CD14-positive monocyte (primary cell): Measurements from ENCODE around the gene REXO5. TPM values are rescaled to one million over a fixed set of nuclear protein-coding genes. Genes with fewer than 3 reads are reported as not detected.

Source experiments
- DNase-seq, 3 donors: peaks; one replicate each; pipeline ENCODE4 v3.0.0-alpha.2; 2011 to 2022
- H2AFZ ChIP-seq: 2 replicates; pipeline ENCODE4 v1.6.0; 2012; ENCODE audit warnings: mild to moderate bottlenecking, low read depth, low read length, inconsistent platforms; ENCODE audit not compliant: insufficient read depth, poor library complexity, severe bottlenecking
- H3K27ac ChIP-seq, 2 donors: 1 replicate in 1 of 2; 2 replicates in 1 of 2; pipeline ENCODE4 v1.5.1; 2012 to 2013; ENCODE audit warnings: low read length in 2 of 2, control low read depth in 1 of 2, inconsistent platforms in 1 of 2, low read depth in 1 of 2, mild to moderate bottlenecking in 1 of 2
- H3K27me3 ChIP-seq, 2 donors: one replicate each; pipeline versions ENCODE4 v1.6.0 to v1.6.1; 2011 to 2013; ENCODE audit warnings: low read length in 2 of 2; ENCODE audit not compliant: control insufficient read depth in 2 of 2, insufficient read depth in 2 of 2
- H3K36me3 ChIP-seq, 2 donors: replicated peaks in 1 of 2; 1 replicate in 1 of 2; 2 replicates in 1 of 2; pipeline versions ENCODE4 v1.5.1 to v1.6.1; 2012 to 2013; ENCODE audit warnings: low read length in 2 of 2, control low read depth in 1 of 2, inconsistent platforms in 1 of 2, mild to moderate bottlenecking in 1 of 2; ENCODE audit not compliant: insufficient read depth in 2 of 2, control insufficient read depth in 1 of 2
- H3K4me1 ChIP-seq, 2 donors: 1 replicate in 1 of 2; 2 replicates in 1 of 2; pipeline versions ENCODE4 v1.5.1 to v1.6.1; 2012 to 2013; ENCODE audit warnings: low read length in 2 of 2, control low read depth in 1 of 2, inconsistent platforms in 1 of 2, mild to moderate bottlenecking in 1 of 2, moderate library complexity in 1 of 2; ENCODE audit not compliant: insufficient read depth in 2 of 2, control insufficient read depth in 1 of 2
- H3K4me2 ChIP-seq: replicated peaks from 2 replicates; pipeline ENCODE3; 2012; ENCODE audit warnings: low read length, moderate library complexity, mild to moderate bottlenecking; ENCODE audit not compliant: poor library complexity, severe bottlenecking; ENCODE audit errors: extremely low read depth
- H3K4me3 ChIP-seq, 3 experiments: fragments of 200-600 bp in 1 of 3; sonication (generic) in 1 of 3; replicated peaks in 1 of 3; 1 replicate in 2 of 3; 2 replicates in 1 of 3; pipeline ENCODE4 v1.5.1; 2011 to 2013; ENCODE audit warnings: low read length in 3 of 3, mild to moderate bottlenecking in 3 of 3, control low read depth in 2 of 3, low read depth in 2 of 3, inconsistent platforms in 1 of 3, moderate library complexity in 1 of 3
- H3K79me2 ChIP-seq: 2 replicates; pipeline ENCODE4 v1.6.0; 2012; ENCODE audit warnings: mild to moderate bottlenecking, control low read depth, inconsistent platforms, low read length, moderate library complexity; ENCODE audit not compliant: insufficient read depth
- H3K9ac ChIP-seq: 2 replicates; pipeline ENCODE4 v1.6.0; 2017; ENCODE audit warnings: low read length, mild to moderate bottlenecking; ENCODE audit not compliant: insufficient read depth, poor library complexity, severe bottlenecking
- H3K9me3 ChIP-seq, 2 donors: replicated peaks in 1 of 2; 1 replicate in 1 of 2; 2 replicates in 1 of 2; pipeline versions ENCODE4 v1.5.1 to v1.6.1; 2012 to 2013; ENCODE audit warnings: low read length in 2 of 2, control low read depth in 1 of 2; ENCODE audit not compliant: control insufficient read depth in 1 of 2, insufficient read depth in 1 of 2
- H4K20me1 ChIP-seq: 2 replicates; pipeline ENCODE4 v1.6.0; 2012; ENCODE audit warnings: mild to moderate bottlenecking, low read length, control low read depth, moderate library complexity; ENCODE audit not compliant: insufficient read depth
- H3K27ac Mint-ChIP-seq, 7 donors: one replicate each; pipeline ENCODE4 v1.8.0; 2020; ENCODE audit warnings: mild to moderate bottlenecking in 7 of 7, mixed read lengths in 7 of 7, moderate library complexity in 6 of 7, inconsistent platforms in 2 of 7
- H3K27me3 Mint-ChIP-seq, 3 donors: one replicate each; pipeline ENCODE4 v1.8.0; 2021 to 2022; ENCODE audit warnings: low read depth in 3 of 3, mild to moderate bottlenecking in 3 of 3, mixed read lengths in 3 of 3, moderate library complexity in 3 of 3, inconsistent platforms in 1 of 3
- H3K36me3 Mint-ChIP-seq, 2 donors: one replicate each; pipeline ENCODE4 v1.8.0; 2020; ENCODE audit warnings: mixed read lengths in 2 of 2, inconsistent platforms in 1 of 2, mild to moderate bottlenecking in 1 of 2
- H3K4me1 Mint-ChIP-seq: one replicate; pipeline ENCODE4 v1.8.0; 2020; ENCODE audit warnings: mild to moderate bottlenecking, mixed read lengths
- H3K4me3 Mint-ChIP-seq, 2 donors: one replicate each; pipeline ENCODE4 v1.8.0; 2020; ENCODE audit warnings: mild to moderate bottlenecking in 2 of 2, mixed read lengths in 2 of 2, moderate library complexity in 1 of 2
- H3K9me3 Mint-ChIP-seq, 7 donors: one replicate each; pipeline ENCODE4 v1.8.0; 2020 to 2022; ENCODE audit warnings: mixed read lengths in 7 of 7, mild to moderate bottlenecking in 6 of 7, moderate library complexity in 6 of 7, inconsistent platforms in 2 of 7
- CTCF ChIP-seq: fragments of 200-600 bp; IDR thresholded peaks from one replicate; pipeline ENCODE4 v1.8.0; 2022; ENCODE audit warnings: antibody characterized with exemption, mild to moderate bottlenecking
- WGBS: methylation state at CpG from one replicate; pipeline ENCODE4 v1.1.5; 2013; ENCODE audit warnings: missing lambda C conversion rate; ENCODE audit not compliant: insufficient coverage; 5-methylcytosine and 5-hydroxymethylcytosine counted together
- intact Hi-C, 2 donors: fragments of 100-400 bp; cut with micrococcal nuclease; formaldehyde crosslinking; loops; one replicate each; pipeline versions ENCODE4 v1.15.0 to v1.15.1; 2023
- polyA plus RNA-seq, 3 donors: library from polyadenylated mRNA; depleted of rRNA in 1 of 3; unstranded in 2 of 3; stranded (reverse) in 1 of 3; fragments of 300-500 nt in 2 of 3; fragments of >200 nt in 1 of 3; fragmentation: Illumina TruSeq in 2 of 3; gene quantifications; 1 replicate in 2 of 3; 2 replicates in 1 of 3; pipeline ENCODE4 v1.2.3, GENCODE V29; 2012 to 2021

Gene REXO5
- polyA plus RNA-seq, 3 donors, result 0.52 to 1.4 (median 0.55) TPM

GRCh38 chr16:20765732-20766131 lies 40.6 kb upstream of the REXO5 start:
- peaks cover 13% of the 10 kb centered on the region for H3K4me1 Mint-ChIP-seq
- no CpG with 5 or more reads among the region's 2 CpGs for WGBS
- H3K4me3 Mint-ChIP-seq, result no peak overlapping the region
- no peak for TF ChIP-seq CTCF
- Histone ChIP-seq H3K4me1 (peaks cover 11 to 20% of the 10 kb centered on the region in 2 donors), H4K20me1 (no peaks in the 10 kb centered on the region), H3K4me3 (no peak overlapping the region), H3K27me3 (no peaks in the 10 kb centered on the region), H3K9ac (no peak overlapping the region), H3K27ac (no peak overlapping the region), H3K4me2 (no peak overlapping the region), H3K36me3 (no peaks in the 10 kb centered on the region), H2AFZ (no peak overlapping the region), H3K9me3 (peaks cover 0 to 4% of the 10 kb centered on the region in 2 donors), H3K79me2 (no peaks in the 10 kb centered on the region)
- H3K27ac Mint-ChIP-seq, result peak overlapping the region in 1 of 7 donors; percentile 4
- no peak for DNase-seq
- intact Hi-C loops, result no loop called here
- H3K36me3 Mint-ChIP-seq, result peaks cover 3 to 10% of the 10 kb centered on the region in 2 donors
- H3K9me3 Mint-ChIP-seq, result peaks cover 0 to 12% (median 6%) of the 10 kb centered on the region in 7 donors
- H3K27me3 Mint-ChIP-seq, result no peaks in the 10 kb centered on the region

- Histone ChIP-seq H2AFZ (no peak overlapping the region), H3K27ac (no peak overlapping the region), H3K9ac (no peak overlapping the region), H3K4me2 (no peak overlapping the region), H4K20me1 (no peaks in the 10 kb centered on the region), H3K4me1 (peaks cover 11 to 20% of the 10 kb centered on the region in 2 donors), H3K27me3 (no peaks in the 10 kb centered on the region), H3K79me2 (no peaks in the 10 kb centered on the region), H3K4me3 (no peak overlapping the region), H3K9me3 (peaks cover 0 to 4% of the 10 kb centered on the region in 2 donors), H3K36me3 (no peaks in the 10 kb centered on the region)
- peaks cover 0 to 8% (median 6%) of the 10 kb centered on the region in 7 donors for H3K9me3 Mint-ChIP-seq
- H3K4me3 Mint-ChIP-seq, result no peak overlapping the region
- no peak overlapping the region for H3K27ac Mint-ChIP-seq
- peaks cover 5 to 6% of the 10 kb centered on the region in 2 donors for H3K36me3 Mint-ChIP-seq
- no peak for DNase-seq
- no peaks in the 10 kb centered on the region for H3K27me3 Mint-ChIP-seq
- WGBS, result 100% methylated on average over 1 of the region's 5 CpGs
- peaks cover 13% of the 10 kb centered on the region for H3K4me1 Mint-ChIP-seq
- intact Hi-C loops, result no loop called here
- no peak for TF ChIP-seq CTCF
These were observed 40.0 kb upstream of the REXO5 start for GRCh38 chr16:20766294-20766693.
